K562 (cell line): ENCODE measurements around the gene EPC2.

Experiments used
- CBFB ChIP-seq: sonication (generic); formaldehyde crosslinking; IDR thresholded peaks from 2 replicates; pipeline ENCODE4 v1.4.0; 2020; ENCODE audit warnings: mild to moderate bottlenecking, missing genetic modification reagents
- FOS ChIP-seq: IDR thresholded peaks from 3 replicates; pipeline ENCODE4 v1.6.1; 2011; ENCODE audit not compliant: insufficient read length; ENCODE audit errors: extremely low read depth
- FOXK1 ChIP-seq: sonication (generic); formaldehyde crosslinking; IDR thresholded peaks from 2 replicates; pipeline ENCODE4 v1.8.0; 2022; ENCODE audit warnings: missing genetic modification reagents, mild to moderate bottlenecking, borderline replicate concordance
- HDAC6 ChIP-seq: IDR thresholded peaks from 2 replicates; pipeline ENCODE4 v1.6.1; 2012; ENCODE audit warnings: low read depth, mild to moderate bottlenecking, control low read depth, inconsistent platforms, low read length, moderate library complexity
- HOMEZ ChIP-seq: fragments of 250-450 bp; sonication (Bioruptor Pico); IDR thresholded peaks from 2 replicates; pipeline ENCODE4 v1.4.0; 2020; ENCODE audit warnings: mild to moderate bottlenecking, moderate library complexity
- POLR2A ChIP-seq: fragments of 450-650 bp; conservative IDR thresholded peaks from 2 replicates; pipeline ENCODE4 v1.6.1; 2016
- POLR2G ChIP-seq: fragments of 200-400 bp; formaldehyde crosslinking; IDR thresholded peaks from 2 replicates; pipeline ENCODE4 v1.6.1; 2017; ENCODE audit warnings: low read depth, mild to moderate bottlenecking, antibody characterized with exemption, low read length, moderate library complexity
- SMAD4 ChIP-seq: fragments of 250-450 bp; sonication (Bioruptor Pico); conservative IDR thresholded peaks from 2 replicates; pipeline ENCODE4 v1.8.0; 2021; ENCODE audit warnings: inconsistent platforms, mild to moderate bottlenecking, moderate library complexity
- ZBTB8A ChIP-seq: fragments of 450-650 bp; IDR thresholded peaks from 2 replicates; pipeline ENCODE4 v1.6.1; 2018; ENCODE audit warnings: mild to moderate bottlenecking, moderate library complexity; ENCODE audit not compliant: partially characterized antibody
- ZNF124 ChIP-seq: sonication (generic); formaldehyde crosslinking; IDR thresholded peaks from 2 replicates; pipeline ENCODE4 v1.8.1; 2022; ENCODE audit warnings: missing genetic modification reagents
- ZNF449 ChIP-seq: fragments of 250-450 bp; sonication (Bioruptor Pico); IDR thresholded peaks from 2 replicates; pipeline ENCODE4 v1.8.0; 2022; ENCODE audit warnings: moderate library complexity, mild to moderate bottlenecking, inconsistent platforms
- ZNF561 ChIP-seq: fragments of 450-650 bp; formaldehyde crosslinking; conservative IDR thresholded peaks from 2 replicates; pipeline ENCODE4 v1.4.0; 2020; ENCODE audit warnings: mild to moderate bottlenecking, moderate library complexity
- ZSCAN29 ChIP-seq: fragments of 450-650 bp; IDR thresholded peaks from 2 replicates; pipeline ENCODE4 v1.6.1; 2017

- TF ChIP-seq POLR2G: no peak
- no peak for TF ChIP-seq HDAC6
- TF ChIP-seq FOS: no peak
- TF ChIP-seq CBFB (CRISPR knock-in tag): no peak
- TF ChIP-seq ZNF561: no peak
- TF ChIP-seq ZSCAN29: no peak
- no peak for TF ChIP-seq FOXK1 (CRISPR knock-in tag)
- TF ChIP-seq ZNF449 (CRISPR knock-in tag): no peak
- TF ChIP-seq SMAD4 (CRISPR knock-in tag): no peak
- TF ChIP-seq POLR2A: no peak
- TF ChIP-seq HOMEZ: no peak
- no peak for TF ChIP-seq ZBTB8A
- no peak for TF ChIP-seq ZNF124 (CRISPR knock-in tag)
These were observed 36.9 kb downstream of the EPC2 start for GRCh38 chr2:148681443-148681842.
